ENCODE measurements around the gene USP31. TPM values are rescaled to one million over a fixed set of nuclear protein-coding genes. Genes with fewer than 3 reads are reported as not detected.

The USP31 gene, protein sequence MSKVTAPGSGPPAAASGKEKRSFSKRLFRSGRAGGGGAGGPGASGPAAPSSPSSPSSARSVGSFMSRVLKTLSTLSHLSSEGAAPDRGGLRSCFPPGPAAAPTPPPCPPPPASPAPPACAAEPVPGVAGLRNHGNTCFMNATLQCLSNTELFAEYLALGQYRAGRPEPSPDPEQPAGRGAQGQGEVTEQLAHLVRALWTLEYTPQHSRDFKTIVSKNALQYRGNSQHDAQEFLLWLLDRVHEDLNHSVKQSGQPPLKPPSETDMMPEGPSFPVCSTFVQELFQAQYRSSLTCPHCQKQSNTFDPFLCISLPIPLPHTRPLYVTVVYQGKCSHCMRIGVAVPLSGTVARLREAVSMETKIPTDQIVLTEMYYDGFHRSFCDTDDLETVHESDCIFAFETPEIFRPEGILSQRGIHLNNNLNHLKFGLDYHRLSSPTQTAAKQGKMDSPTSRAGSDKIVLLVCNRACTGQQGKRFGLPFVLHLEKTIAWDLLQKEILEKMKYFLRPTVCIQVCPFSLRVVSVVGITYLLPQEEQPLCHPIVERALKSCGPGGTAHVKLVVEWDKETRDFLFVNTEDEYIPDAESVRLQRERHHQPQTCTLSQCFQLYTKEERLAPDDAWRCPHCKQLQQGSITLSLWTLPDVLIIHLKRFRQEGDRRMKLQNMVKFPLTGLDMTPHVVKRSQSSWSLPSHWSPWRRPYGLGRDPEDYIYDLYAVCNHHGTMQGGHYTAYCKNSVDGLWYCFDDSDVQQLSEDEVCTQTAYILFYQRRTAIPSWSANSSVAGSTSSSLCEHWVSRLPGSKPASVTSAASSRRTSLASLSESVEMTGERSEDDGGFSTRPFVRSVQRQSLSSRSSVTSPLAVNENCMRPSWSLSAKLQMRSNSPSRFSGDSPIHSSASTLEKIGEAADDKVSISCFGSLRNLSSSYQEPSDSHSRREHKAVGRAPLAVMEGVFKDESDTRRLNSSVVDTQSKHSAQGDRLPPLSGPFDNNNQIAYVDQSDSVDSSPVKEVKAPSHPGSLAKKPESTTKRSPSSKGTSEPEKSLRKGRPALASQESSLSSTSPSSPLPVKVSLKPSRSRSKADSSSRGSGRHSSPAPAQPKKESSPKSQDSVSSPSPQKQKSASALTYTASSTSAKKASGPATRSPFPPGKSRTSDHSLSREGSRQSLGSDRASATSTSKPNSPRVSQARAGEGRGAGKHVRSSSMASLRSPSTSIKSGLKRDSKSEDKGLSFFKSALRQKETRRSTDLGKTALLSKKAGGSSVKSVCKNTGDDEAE (N-terminal part only)
- total RNA-seq (1 to 10 TPM; 1.6 to 1.7 TPM), total RNA-seq (6.2 to 89.3 (median 23.1) reads per million in 172 experiments)
- polyA plus RNA-seq (2013, experiment 1 of 2): 1.8 TPM
- 2.7 TPM for polyA plus RNA-seq (2013, experiment 2 of 2)

DNA sequence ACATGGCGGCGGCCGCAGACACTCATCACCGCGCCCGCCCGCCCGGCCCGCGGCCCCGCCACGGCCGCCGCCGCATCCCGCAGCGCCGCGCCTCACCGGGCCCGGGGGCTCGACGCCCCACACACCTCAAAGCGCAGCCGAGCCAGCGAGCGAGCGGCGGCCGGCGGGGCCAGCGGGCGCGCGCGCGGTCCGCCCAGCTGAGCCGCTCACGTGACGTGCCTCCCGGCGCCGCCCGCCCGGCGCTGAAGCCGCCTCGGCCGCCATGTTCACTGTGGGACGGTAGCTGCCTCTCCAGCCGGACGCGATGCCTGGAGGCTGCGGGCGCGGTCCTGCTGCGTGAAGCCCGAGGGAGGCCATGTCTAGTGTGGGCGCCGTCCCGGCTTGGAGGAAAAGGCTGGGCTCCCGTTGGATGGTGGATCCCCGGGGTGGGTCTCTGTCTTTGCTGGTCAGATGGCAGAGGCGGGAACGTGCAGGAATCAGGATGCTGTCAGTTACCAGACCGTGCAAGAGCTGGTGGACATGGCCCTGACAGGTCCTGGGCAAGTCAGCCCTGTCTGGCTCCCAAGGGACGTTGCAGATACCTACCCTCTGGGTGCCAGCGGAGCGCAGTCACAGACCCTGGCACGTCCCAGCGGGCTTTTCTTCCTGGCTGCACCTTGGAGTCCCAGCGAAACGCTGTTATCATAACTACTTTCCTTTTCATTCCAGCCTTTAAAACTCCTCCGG is at the start of gene USP31:
USP31 (minus strand) TSS at position 186 of the 726 bp plus-strand sequence; CDS start at position 4, 182 bp downstream.
- Mint-ChIP-seq H3K27ac (peak within 1 kb of the TSS; percentile 83), H3K4me1 (ENCODE audit: low read depth) (peaks cover 27% of the 10 kb centered on the region), H3K36me3 (ENCODE audit: low read depth) (peaks cover 9% of the 10 kb centered on the region), H3K4me3 (peak within 1 kb of the TSS; percentile 96), H3K9me3 (no peaks in the 10 kb centered on the region), H3K27me3 (peaks cover 17% of the 10 kb centered on the region)
- Histone ChIP-seq H3K4me1 (ENCODE audit: insufficient read depth, low read length) (peaks cover 15% of the 10 kb centered on the region), H3K4me3 (ENCODE audit: low read length) (peak within 1 kb of the TSS; percentile 80), H3K27me3 (ENCODE audit: control insufficient read depth in 1 of 2, insufficient read depth in 2 of 2, low read length in 2 of 2) (peaks cover 0 to 4% of the 10 kb centered on the region in 2 experiments), H3K9me3 (ENCODE audit: control insufficient read depth in 1 of 2, insufficient read depth in 1 of 2, low read length in 2 of 2) (no peaks in the 10 kb centered on the region), H3K36me3 (ENCODE audit: insufficient read depth, low read length) (no peaks in the 10 kb centered on the region), H3K27ac (ENCODE audit: low read depth in 1 of 2, low read length in 2 of 2) (no peak within 1 kb of the TSS)
- TF ChIP-seq, protein P1, sequence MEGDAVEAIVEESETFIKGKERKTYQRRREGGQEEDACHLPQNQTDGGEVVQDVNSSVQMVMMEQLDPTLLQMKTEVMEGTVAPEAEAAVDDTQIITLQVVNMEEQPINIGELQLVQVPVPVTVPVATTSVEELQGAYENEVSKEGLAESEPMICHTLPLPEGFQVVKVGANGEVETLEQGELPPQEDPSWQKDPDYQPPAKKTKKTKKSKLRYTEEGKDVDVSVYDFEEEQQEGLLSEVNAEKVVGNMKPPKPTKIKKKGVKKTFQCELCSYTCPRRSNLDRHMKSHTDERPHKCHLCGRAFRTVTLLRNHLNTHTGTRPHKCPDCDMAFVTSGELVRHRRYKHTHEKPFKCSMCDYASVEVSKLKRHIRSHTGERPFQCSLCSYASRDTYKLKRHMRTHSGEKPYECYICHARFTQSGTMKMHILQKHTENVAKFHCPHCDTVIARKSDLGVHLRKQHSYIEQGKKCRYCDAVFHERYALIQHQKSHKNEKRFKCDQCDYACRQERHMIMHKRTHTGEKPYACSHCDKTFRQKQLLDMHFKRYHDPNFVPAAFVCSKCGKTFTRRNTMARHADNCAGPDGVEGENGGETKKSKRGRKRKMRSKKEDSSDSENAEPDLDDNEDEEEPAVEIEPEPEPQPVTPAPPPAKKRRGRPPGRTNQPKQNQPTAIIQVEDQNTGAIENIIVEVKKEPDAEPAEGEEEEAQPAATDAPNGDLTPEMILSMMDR (IDR thresholded peaks at IDR 0.05): no peak
- ATAC-seq (ENCODE audit: poor library complexity) (peak; percentile 97), DNase-seq (peak; percentile 79 to 95 (median 88))
- ChIA-PET CTCF (interaction anchor here (1.0 kb wide), 1 partner anchor 32 kb away, joined by 3 read pairs; no protein-coding TSS in a partner anchor), POLR2A (interaction anchor here (0.6 to 1.5 kb wide), 5 partner anchors 8 to 1647 kb away, joined by 3 to 4 read pairs (median 3); no protein-coding TSS in a partner anchor)
- intact Hi-C loops (cut with DNase I, micrococcal nuclease): loop anchor here in 1 of 2 experiments (2.0 to 5.0 kb wide), 2 partner anchors 1551 to 1627 kb away; partner anchors contain the start of gene METTL9

DNA sequence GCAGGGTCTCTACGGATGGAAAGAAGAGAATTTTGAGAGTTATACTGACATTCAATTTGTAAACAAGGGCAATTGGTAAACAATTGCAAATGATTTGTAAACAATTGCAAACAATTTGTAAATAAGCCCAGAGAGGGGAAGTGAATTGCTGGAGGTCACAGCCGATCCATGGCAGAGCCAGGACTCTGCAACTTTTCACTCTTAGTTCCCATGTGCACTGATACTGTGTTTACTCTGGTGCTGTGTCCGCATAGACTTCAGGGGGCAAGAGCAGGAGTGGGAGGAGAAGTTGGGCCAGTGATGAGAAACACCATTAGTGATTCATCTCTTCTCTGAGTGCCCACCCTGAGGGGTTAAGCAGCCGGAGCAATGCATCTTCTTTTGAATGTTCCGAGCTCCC is 47.3 kb upstream of the USP31 start:
- ATAC-seq (ENCODE audit: poor library complexity) (no peak), DNase-seq (no peak)
- H3K4me1 Mint-ChIP-seq (ENCODE audit: low read depth): no peaks in the 10 kb centered on the region
- no peak overlapping the region for H3K27ac ChIP-seq (ENCODE audit: low read depth in 1 of 2, low read length in 2 of 2)
- TF ChIP-seq, protein P1 (IDR thresholded peaks at IDR 0.05): no peak
- no peak overlapping the region for H3K4me3 ChIP-seq (ENCODE audit: low read length)
- no peaks in the 10 kb centered on the region for H3K4me1 ChIP-seq (ENCODE audit: insufficient read depth, low read length)
- H3K9me3 ChIP-seq (ENCODE audit: control insufficient read depth in 1 of 2, insufficient read depth in 1 of 2, low read length in 2 of 2): no peaks in the 10 kb centered on the region
- H3K27ac Mint-ChIP-seq: no peak overlapping the region
- H3K27me3 ChIP-seq (ENCODE audit: control insufficient read depth in 1 of 2, insufficient read depth in 2 of 2, low read length in 2 of 2): peaks cover 5 to 21% of the 10 kb centered on the region in 2 experiments
- CTCF ChIA-PET: no interaction called here
- no peaks in the 10 kb centered on the region for H3K36me3 Mint-ChIP-seq (ENCODE audit: low read depth)
- H3K9me3 Mint-ChIP-seq: no peaks in the 10 kb centered on the region
- POLR2A ChIA-PET: no interaction called here
- H3K4me3 Mint-ChIP-seq: no peak overlapping the region
- peaks cover 34% of the 10 kb centered on the region for H3K27me3 Mint-ChIP-seq
- H3K36me3 ChIP-seq (ENCODE audit: insufficient read depth, low read length): no peaks in the 10 kb centered on the region
- intact Hi-C loops (cut with DNase I, micrococcal nuclease): no loop called here

All from CD4-positive, alpha-beta T cell (primary cell).